ENCODE measurements around the gene ZNRF1.

DNA sequence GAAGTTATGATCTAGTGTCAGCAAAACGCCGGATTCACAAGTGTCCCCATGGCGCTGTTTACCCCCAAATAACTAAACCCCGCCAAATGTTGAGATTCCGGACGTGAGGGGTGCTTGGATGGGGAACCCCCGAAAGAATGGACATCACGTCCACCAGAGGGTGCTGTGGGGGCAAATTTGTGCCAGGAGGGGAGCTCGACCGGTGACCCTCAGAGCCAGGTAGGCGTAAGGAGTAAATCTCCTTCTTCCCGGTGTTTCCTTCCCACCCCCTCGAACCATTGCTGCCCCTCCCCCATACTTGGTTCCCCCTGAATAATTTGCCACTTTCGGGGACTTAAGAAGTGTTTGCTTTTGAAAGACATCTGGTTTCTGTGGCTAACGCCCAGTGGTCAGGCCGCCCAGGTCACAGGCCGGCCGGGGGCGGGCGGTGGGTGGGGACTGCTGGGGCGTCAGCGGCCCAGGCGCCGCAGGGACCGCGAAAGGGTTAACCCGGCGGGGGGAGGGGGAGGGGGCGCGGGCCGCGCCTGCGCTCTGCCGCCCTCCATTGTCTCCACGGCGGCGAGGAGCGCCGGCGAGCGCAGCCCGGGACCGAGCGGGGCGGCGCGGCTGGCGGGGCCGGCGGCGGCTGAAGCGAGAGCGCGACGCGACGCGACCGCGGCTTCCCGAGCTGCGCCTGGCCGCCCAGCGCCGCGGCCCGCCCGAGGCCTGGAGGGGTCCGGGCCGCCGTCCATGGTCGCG, at the start of gene ZNRF1:
- TF ChIP-seq ZNF8 (CRISPR knock-in tag; IDR thresholded peaks at IDR 0.05) (no peak), CREB5 (CRISPR knock-in tag; IDR thresholded peaks at IDR 0.05; ENCODE audit: low read depth) (no peak), PPARA (CRISPR knock-in tag; IDR thresholded peaks at IDR 0.05; ENCODE audit: borderline replicate concordance) (no peak), ZFP30 (CRISPR knock-in tag; IDR thresholded peaks at IDR 0.05) (no peak), ARNTL (CRISPR knock-in tag; IDR thresholded peaks at IDR 0.05; ENCODE audit: borderline replicate concordance, low read depth) (no peak), CSDC2 (CRISPR knock-in tag; IDR thresholded peaks at IDR 0.05) (no peak), BACH2 (CRISPR knock-in tag; IDR thresholded peaks at IDR 0.05; ENCODE audit: borderline replicate concordance) (no peak), ZC3H10 (CRISPR knock-in tag; IDR thresholded peaks at IDR 0.05) (no peak), ZNF565 (CRISPR knock-in tag; conservative IDR thresholded peaks at IDR 0.05; ENCODE audit: low read depth) (no peak), TOX (CRISPR knock-in tag; IDR thresholded peaks at IDR 0.05; ENCODE audit: borderline replicate concordance) (no peak)
- TF ChIP-seq, protein P1, sequence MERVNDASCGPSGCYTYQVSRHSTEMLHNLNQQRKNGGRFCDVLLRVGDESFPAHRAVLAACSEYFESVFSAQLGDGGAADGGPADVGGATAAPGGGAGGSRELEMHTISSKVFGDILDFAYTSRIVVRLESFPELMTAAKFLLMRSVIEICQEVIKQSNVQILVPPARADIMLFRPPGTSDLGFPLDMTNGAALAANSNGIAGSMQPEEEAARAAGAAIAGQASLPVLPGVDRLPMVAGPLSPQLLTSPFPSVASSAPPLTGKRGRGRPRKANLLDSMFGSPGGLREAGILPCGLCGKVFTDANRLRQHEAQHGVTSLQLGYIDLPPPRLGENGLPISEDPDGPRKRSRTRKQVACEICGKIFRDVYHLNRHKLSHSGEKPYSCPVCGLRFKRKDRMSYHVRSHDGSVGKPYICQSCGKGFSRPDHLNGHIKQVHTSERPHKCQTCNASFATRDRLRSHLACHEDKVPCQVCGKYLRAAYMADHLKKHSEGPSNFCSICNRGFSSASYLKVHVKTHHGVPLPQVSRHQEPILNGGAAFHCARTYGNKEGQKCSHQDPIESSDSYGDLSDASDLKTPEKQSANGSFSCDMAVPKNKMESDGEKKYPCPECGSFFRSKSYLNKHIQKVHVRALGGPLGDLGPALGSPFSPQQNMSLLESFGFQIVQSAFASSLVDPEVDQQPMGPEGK (CRISPR knock-in tag; IDR thresholded peaks at IDR 0.05; ENCODE audit: borderline replicate concordance) = no peak
- TF ChIP-seq, protein P2, sequence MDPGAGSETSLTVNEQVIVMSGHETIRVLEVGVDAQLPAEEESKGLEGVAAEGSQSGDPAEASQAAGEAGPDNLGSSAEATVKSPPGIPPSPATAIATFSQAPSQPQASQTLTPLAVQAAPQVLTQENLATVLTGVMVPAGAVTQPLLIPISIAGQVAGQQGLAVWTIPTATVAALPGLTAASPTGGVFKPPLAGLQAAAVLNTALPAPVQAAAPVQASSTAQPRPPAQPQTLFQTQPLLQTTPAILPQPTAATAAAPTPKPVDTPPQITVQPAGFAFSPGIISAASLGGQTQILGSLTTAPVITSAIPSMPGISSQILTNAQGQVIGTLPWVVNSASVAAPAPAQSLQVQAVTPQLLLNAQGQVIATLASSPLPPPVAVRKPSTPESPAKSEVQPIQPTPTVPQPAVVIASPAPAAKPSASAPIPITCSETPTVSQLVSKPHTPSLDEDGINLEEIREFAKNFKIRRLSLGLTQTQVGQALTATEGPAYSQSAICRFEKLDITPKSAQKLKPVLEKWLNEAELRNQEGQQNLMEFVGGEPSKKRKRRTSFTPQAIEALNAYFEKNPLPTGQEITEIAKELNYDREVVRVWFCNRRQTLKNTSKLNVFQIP (CRISPR knock-in tag; IDR thresholded peaks at IDR 0.05; ENCODE audit: borderline replicate concordance, low read depth) = no peak
- TF ChIP-seq, protein P3, sequence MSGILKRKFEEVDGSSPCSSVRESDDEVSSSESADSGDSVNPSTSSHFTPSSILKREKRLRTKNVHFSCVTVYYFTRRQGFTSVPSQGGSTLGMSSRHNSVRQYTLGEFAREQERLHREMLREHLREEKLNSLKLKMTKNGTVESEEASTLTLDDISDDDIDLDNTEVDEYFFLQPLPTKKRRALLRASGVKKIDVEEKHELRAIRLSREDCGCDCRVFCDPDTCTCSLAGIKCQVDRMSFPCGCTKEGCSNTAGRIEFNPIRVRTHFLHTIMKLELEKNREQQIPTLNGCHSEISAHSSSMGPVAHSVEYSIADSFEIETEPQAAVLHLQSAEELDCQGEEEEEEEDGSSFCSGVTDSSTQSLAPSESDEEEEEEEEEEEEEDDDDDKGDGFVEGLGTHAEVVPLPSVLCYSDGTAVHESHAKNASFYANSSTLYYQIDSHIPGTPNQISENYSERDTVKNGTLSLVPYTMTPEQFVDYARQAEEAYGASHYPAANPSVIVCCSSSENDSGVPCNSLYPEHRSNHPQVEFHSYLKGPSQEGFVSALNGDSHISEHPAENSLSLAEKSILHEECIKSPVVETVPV (CRISPR knock-in tag; IDR thresholded peaks at IDR 0.05) = no peak

Measured in SK-N-SH treated with all-trans-retinoic acid at 6 μM for 48 hours (cell line).